HG03280 (cell line): Measurements from ENCODE around the gene CAMTA1.

Source experiments
- ATAC-seq: cut with Tn5 transposase; IDR thresholded peaks from one replicate; pipeline ENCODE4 v1.9.1; 2021; ENCODE audit warnings: mild to moderate bottlenecking, moderate library complexity; ENCODE audit not compliant: unreplicated experiment

The CAMTA1 gene

DNA sequence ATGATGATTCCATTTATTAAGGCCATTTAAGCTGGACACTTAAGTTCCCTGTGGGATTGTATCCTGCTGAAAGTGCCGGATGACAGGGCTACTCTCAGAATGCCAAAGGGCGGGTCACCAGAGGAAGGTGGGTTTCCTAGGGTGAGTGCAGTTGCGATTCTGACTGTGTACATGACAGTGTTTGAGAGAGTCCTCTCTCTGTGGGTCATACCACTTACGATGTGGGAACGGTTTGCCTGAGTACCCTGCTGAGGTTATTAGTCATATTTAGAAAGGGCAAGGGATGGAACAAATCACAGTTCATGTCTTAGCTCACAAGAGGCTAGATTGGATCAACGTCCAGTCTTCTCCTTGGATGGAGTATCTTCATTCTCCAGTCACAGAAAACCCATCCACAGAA lies 461.9 kb downstream of the CAMTA1 start:
- ATAC-seq: no peak

DNA sequence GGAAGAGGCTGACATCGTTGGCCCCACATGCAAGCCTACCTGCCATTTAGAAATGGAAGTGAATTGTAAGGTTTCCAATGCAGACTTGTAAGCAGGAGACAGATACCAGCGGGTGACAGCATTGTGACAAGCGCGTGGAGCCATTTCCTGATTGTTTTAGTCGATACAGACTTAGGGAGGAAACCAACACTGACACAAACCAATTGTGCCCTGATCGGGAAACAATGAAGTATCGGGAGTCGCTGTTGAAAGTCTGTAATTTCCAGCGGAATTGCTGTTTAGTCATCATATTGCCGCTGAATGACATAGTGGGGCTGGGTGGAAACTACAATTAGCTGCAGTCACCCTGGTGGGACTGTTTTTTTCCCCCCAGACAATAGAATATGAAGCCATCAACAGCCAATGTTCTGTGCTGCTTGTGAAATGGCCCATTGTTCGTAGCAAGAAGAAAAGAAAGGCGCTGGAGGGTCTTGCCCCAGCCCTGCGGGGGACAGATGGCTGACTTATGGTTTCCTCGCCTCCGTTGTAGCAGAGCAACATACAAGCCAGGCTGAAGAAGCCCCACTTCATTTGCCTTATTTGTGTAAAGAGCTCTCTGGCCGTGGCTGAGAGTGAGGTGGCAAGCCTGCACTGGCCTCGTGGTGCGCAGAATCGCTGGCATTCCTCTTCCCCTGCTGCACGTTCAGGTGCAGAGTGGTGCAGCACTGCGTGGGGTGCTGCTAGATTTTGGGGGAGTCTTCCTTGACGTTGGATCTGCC lies 462.7 kb downstream of the CAMTA1 start:
- no peak for ATAC-seq

DNA sequence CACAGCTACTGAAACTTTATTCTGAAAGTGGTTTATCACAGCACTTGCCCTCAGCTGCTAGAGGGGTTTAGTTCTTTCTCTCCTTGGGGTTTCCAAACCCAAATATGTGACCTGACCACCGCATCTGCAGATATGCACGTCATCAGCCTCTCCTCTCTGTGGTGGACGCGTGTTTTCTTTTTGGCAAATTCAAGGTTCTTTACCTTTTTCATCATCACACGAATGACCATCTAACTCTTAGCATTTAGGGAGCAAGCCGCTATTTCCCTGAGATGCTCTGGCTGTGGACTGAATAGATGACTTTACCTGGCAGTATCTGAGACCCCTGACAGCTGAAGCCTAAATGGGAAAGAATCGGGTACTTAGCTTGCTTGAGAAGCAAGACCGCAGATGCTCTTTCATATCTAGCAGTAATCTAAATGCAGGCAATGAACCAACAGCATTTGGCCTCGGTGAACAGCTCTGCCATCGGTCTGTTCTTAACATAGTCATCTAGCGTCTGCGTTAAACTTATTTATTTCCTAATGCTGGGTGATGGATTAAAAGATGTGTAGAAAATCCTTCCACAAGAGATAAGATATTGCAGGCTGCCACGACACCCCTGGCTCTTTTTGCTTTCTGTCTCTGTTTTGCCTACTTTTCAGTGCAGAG lies 463.4 kb downstream of the CAMTA1 start:
- no peak for ATAC-seq

- no peak for ATAC-seq
These were observed 464.3 kb downstream of the CAMTA1 start for GRCh38 chr1:7249516-7249915.

- no peak for ATAC-seq
These were observed 464.9 kb downstream of the CAMTA1 start for GRCh38 chr1:7250176-7250575.

- no peak for ATAC-seq
These were observed 465.6 kb downstream of the CAMTA1 start for GRCh38 chr1:7250597-7251453.

GRCh38 chr1:7251454-7251800 lies 466.2 kb downstream of the CAMTA1 start:
- ATAC-seq: no peak

DNA sequence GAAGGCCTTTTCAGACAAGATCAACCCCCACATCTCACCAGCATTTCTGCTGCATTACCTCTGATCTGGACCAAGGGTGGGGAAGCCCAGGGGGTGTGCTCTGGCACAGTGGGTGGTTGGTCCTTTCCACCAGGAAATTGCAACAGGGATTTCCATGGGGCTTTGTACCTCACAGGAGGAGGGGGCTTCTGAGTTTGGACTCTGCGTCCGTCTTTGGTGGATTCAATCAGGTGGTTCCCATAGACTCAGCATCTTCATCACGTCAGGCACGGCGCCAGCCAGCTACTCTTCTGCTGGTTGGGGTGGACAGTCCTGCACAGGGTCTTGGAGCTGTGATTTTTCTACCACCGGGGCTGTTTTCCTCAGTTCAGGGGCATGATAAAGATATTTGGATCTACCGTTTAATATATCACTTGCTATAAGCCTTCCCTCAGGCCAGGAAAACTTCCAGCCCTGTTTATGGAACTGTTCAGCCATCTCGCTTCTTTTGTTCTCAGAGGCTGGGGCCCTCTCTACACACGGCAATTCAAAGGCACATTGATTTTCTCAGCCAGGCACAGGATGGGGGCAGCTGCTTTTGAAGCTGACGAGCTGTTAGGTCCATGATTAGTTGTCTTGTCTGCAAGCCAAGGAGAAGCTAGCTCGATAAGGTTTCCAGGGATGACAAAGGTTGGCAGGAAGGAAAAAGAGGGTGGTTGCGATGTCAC lies 467.3 kb downstream of the CAMTA1 start:
- no peak for ATAC-seq

- no peak for ATAC-seq
These were observed 467.8 kb downstream of the CAMTA1 start for GRCh38 chr1:7253118-7253480.

DNA sequence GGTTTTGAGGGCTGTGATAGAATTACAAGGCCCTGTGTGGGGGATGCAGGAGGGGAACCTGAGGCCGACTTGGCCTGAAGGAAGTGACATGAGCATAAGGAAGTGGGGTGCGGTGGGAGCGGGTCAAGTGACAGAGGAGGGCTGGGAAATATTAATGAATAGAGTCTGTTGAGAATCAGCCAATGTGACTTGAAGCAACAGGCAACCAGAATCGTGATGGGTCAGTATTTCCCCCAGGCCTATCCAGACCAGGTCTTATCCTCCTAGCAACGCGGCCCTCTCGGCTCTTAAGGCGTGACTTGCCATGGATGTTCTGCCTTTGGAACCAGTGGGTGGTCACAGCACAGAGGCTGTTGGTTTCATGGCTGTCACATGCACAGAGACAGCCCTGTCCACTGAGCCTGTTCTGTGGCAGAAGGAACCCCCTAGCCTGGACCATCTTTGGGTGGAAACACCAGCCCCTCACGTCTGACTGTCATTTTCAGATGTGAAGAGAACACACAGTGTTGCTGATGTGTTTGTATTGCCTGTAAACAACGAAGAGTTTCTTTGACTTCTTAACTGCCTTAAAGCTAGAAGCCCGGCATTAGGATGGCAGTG lies 468.8 kb downstream of the CAMTA1 start:
- no peak for ATAC-seq

DNA sequence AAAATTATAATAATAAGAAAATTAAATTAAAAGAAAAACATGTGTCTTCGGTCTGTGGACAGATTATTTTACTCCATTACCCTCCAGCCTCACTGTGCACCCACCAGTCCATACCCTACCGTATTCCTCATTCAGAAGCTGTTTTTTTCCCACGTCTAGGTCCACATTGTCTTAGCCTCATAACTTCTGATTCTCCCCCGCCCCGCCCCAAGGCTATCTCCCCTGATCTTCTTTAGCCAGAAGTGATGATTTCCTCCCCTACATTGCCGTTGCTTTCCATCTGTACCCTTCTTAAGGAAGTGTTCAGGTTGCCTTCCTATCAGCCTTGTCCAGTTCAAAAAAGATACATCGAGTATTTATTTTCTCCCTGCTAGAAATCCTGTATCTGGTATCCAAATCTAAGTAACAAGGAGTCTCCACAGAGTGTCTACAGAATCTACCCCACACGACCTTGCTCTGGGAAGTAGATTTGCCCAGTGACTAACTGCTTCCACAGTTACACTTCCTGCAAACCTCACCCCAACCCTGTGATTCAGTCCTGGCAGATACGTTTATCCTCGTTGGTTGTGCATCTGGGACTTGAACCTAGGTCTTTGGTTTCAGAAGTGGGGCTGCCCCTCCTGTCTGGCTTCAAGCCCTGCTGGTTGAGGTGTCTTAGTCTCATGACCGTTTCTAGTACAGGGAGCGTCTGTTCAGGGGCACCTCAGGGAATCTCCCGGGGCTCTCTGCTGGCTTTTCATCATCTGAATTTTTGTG lies 470.2 kb downstream of the CAMTA1 start:
- no peak for ATAC-seq

- no peak for ATAC-seq
These were observed 471.3 kb downstream of the CAMTA1 start for GRCh38 chr1:7256526-7256925.

DNA sequence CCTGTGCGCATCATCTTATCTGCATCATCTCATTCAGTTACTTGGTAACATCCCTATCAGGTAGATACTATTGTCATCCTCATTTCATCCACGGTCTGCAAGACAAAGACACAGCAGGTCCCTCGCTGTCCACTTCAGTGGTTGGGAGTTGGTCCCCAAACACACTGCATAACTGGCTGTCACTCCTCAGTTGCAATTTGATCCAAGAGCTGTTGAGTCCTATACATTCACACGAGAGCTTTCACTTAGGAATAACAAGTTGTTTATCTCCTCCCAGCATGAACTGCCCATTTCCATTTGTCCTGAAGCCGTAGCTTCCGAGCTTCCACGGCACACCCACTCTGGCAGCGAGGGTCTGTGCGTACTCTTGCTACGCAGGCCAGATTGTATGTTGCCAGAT lies 472.0 kb downstream of the CAMTA1 start:
- ATAC-seq: no peak

GRCh38 chr1:7258589-7259135 lies 473.4 kb downstream of the CAMTA1 start:
- no peak for ATAC-seq

DNA sequence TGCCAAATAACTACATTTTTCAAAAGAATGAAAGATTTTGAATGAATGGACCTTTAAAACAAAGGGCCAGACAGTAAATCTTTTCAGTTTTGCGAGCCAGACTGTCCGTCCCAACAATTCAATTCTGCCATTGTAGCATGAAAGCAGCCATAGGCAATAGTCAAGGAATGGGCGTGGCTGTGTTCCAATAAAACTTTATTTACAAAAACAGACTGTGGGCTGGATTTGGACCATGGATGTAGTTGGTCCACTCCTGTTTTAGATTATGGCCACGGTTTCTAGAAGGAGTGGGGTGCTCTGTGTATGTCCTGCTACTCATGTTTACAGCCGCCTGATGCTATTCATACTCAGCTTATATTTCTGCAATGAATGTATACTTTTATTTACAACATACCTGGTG lies 474.7 kb downstream of the CAMTA1 start:
- no peak for ATAC-seq

GRCh38 chr1:7261490-7261889 lies 476.2 kb downstream of the CAMTA1 start:
- no peak for ATAC-seq

GRCh38 chr1:7262611-7263010 lies 477.4 kb downstream of the CAMTA1 start:
- no peak for ATAC-seq

DNA sequence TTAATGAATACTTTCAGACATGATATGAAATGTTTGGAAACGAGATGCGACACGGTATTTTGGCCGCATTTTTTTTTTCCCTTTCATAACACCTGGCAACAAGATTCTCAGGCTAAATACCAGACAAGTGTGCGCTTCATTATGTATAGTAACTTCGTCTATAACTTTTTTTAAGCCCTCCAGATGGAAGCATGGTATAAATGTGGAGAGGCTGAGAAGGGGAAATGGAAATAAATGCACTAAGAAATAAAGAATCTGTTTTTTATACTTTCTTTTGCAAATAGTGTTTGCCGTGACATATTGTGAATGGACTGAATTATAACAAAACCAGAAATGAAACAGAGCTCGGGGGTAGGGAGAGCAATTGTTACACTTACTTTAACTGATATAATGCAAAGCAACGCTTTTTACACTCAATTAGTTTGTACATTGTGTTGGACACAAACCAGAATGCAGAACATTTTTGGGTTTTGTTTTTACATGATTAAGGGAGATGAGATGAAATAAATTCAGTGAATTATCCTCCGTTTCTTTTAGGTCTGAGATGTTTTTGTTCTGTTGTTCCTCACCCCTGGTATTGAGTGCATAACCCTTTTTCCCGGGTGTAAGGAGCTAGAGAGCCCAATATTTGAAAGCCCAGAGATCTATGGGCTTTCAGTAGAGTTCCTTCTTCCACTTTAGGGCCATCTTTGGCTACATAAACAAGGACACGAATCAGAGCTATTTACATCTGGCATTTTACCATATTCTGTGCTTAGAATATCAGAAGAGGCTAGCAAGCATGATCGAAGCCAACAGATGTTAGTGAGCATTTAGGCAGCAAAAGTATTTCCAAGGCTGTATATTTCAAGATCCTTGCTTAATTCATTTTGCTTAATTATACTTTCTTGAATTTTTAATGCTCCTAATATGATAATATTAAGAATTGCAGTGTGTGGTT lies 478.0 kb downstream of the CAMTA1 start:
- ATAC-seq: no peak

- no peak for ATAC-seq
These were observed 478.8 kb downstream of the CAMTA1 start for GRCh38 chr1:7264101-7264500.
